Keratinocyte (primary cell): ENCODE data around the gene SERF2. TPM values are rescaled to one million over a fixed set of nuclear protein-coding genes. Genes with fewer than 3 reads are reported as not detected.
A peak's percentile ranks its signal among the peaks of the same experiment; 100 is the strongest.
"Not testable (repeated sequence)": the region's sequence is repeated elsewhere in the genome, so short reads cannot be mapped to it uniquely, and the experiment has no call there.

Experiments used
- DNase-seq: peaks from one replicate; pipeline ENCODE4 v3.0.0-alpha.2; 2011; ENCODE audit warnings: low read depth, missing footprints, low spot score
- FAIRE-seq: peaks from 2 replicates; lab custom pipeline; 2011; peaks lifted over from hg19 to GRCh38; lab: Jason Lieb, UNC
- H2AFZ ChIP-seq: 2 replicates; pipeline ENCODE4 v1.6.0; 2012; ENCODE audit warnings: low read length, control low read depth, inconsistent platforms; ENCODE audit not compliant: control insufficient read depth
- H3K27ac ChIP-seq: 2 replicates; pipeline ENCODE4 v1.5.1; 2011; ENCODE audit warnings: low read length; ENCODE audit not compliant: control insufficient read depth, insufficient read depth
- H3K27me3 ChIP-seq: 3 replicates; pipeline ENCODE4 v1.6.0; 2011; ENCODE audit warnings: low read length; ENCODE audit not compliant: control insufficient read depth, insufficient read depth; ENCODE audit errors: extremely low read depth
- H3K36me3 ChIP-seq, 2 experiments: 2 replicates in 1 of 2; 3 replicates in 1 of 2; pipeline ENCODE4 v1.5.1; 2011; ENCODE audit warnings: low read length in 2 of 2, mild to moderate bottlenecking in 1 of 2; ENCODE audit not compliant: control insufficient read depth in 2 of 2, insufficient read depth in 2 of 2; ENCODE audit errors: extremely low read depth in 1 of 2
- H3K4me1 ChIP-seq: 3 replicates; pipeline ENCODE4 v1.5.1; 2011; ENCODE audit warnings: low read length; ENCODE audit not compliant: control insufficient read depth, insufficient read depth; ENCODE audit errors: extremely low read depth
- H3K4me2 ChIP-seq: 3 replicates; pipeline ENCODE4 v1.6.0; 2011; ENCODE audit warnings: low read depth, low read length; ENCODE audit not compliant: control insufficient read depth, insufficient read depth; ENCODE audit errors: extremely low read depth
- H3K4me3 ChIP-seq, 3 experiments: fragments of 200-600 bp in 1 of 3; sonication (generic) in 1 of 3; 2 replicates in 2 of 3; 3 replicates in 1 of 3; pipeline ENCODE4 v1.5.1; 2011 to 2016; ENCODE audit warnings: low read length in 3 of 3, mild to moderate bottlenecking in 3 of 3, control low read depth in 2 of 3, inconsistent platforms in 1 of 3, low read depth in 1 of 3, mixed read lengths in 1 of 3, mixed run types in 1 of 3, moderate library complexity in 1 of 3; ENCODE audit not compliant: control insufficient read depth in 2 of 3, insufficient read depth in 2 of 3; ENCODE audit errors: extremely low read depth in 1 of 3
- H3K79me2 ChIP-seq: 2 replicates; pipeline ENCODE4 v1.6.0; 2012; ENCODE audit warnings: low read length; ENCODE audit not compliant: control insufficient read depth, insufficient read depth
- H3K9ac ChIP-seq: 3 replicates; pipeline ENCODE4 v1.6.0; 2011; ENCODE audit warnings: low read length; ENCODE audit not compliant: control insufficient read depth, insufficient read depth; ENCODE audit errors: extremely low read depth
- H3K9me1 ChIP-seq: 3 replicates; pipeline ENCODE4 v1.6.0; 2011; ENCODE audit warnings: low read length; ENCODE audit not compliant: control insufficient read depth, insufficient read depth; ENCODE audit errors: extremely low read depth
- H3K9me3 ChIP-seq: 2 replicates; pipeline ENCODE4 v1.5.1; 2012; ENCODE audit warnings: low read depth, low read length; ENCODE audit not compliant: control insufficient read depth
- H4K20me1 ChIP-seq: 3 replicates; pipeline ENCODE4 v1.6.0; 2011; ENCODE audit warnings: low read length; ENCODE audit not compliant: control insufficient read depth, insufficient read depth; ENCODE audit errors: extremely low read depth
- CTCF ChIP-seq, 3 experiments: IDR thresholded peaks in 1 of 3; conservative IDR thresholded peaks in 1 of 3; optimal IDR thresholded peaks in 1 of 3; 2 replicates in 2 of 3; 3 replicates in 1 of 3; pipeline versions ENCODE3 to v1.5.1; 2011; ENCODE audit warnings: low read length in 3 of 3, mild to moderate bottlenecking in 3 of 3, moderate library complexity in 2 of 3, control low read depth in 1 of 3, inconsistent platforms in 1 of 3; ENCODE audit not compliant: insufficient read depth in 2 of 3; ENCODE audit errors: extremely low read depth in 1 of 3
- EZH2 ChIP-seq: IDR thresholded peaks from one replicate; pipeline ENCODE4 v1.6.1; 2012; ENCODE audit warnings: inconsistent platforms, mild to moderate bottlenecking, low read length, moderate library complexity
- dilution Hi-C: fragments of 300-500 bp; cut with MboI; formaldehyde crosslinking; loops from one replicate; pipeline ENCODE4 v1.7.0; 2020; ENCODE audit warnings: low sequenced_read_pairs; ENCODE audit not compliant: extremely low pct_ligation_motif_present
- polyA plus RNA-seq, 5 experiments: library from polyadenylated mRNA; depleted of rRNA in 3 of 5; stranded (reverse) in 3 of 5; stranded (forward) in 1 of 5; unstranded in 1 of 5; fragments of >200 nt; gene quantifications; 1 replicate in 1 of 5; 2 replicates in 3 of 5; 3 replicates in 1 of 5; pipeline versions ENCODE4 v1.2.1 to v1.2.3, GENCODE V29; 2011 to 2012; ENCODE audit warnings: missing spikeins in 2 of 5, low read depth in 1 of 5, low replicate concordance in 1 of 5

The SERF2 gene
- polyA plus RNA-seq, 1 donor (not counting 4 experiments of a cell fraction or from before 2014, with no cell fraction given): 534 TPM

- FAIRE-seq: no peak
- H3K27me3 ChIP-seq: no peaks in the 10 kb centered on the region
- dilution Hi-C loops: no loop called here
- H3K36me3 ChIP-seq: no peaks in the 10 kb centered on the region
- no peaks in the 10 kb centered on the region for H4K20me1 ChIP-seq
- H3K4me1 ChIP-seq: peaks cover 15% of the 10 kb centered on the region
- H3K4me3 ChIP-seq: peak overlapping the region in 2 of 3 experiments; percentile 1 to 66
- H3K27ac ChIP-seq: no peak overlapping the region
- no peaks in the 10 kb centered on the region for H3K9me3 ChIP-seq
- DNase-seq: no peak
- H3K9ac ChIP-seq: no peak overlapping the region
- H3K4me2 ChIP-seq: peak overlapping the region; percentile 96
- TF ChIP-seq CTCF (optimal IDR thresholded peaks at IDR 0.05 in 1 of 3, IDR thresholded peaks at IDR 0.05 in 1 of 3, conservative IDR thresholded peaks at IDR 0.05 in 1 of 3; ENCODE audit: extremely low read depth in 1 of 3, insufficient read depth in 2 of 3, low read length in 3 of 3): no peak
- TF ChIP-seq EZH2: no peak
- H3K79me2 ChIP-seq: peaks cover 12% of the 10 kb centered on the region
- H3K9me1 ChIP-seq: no peaks in the 10 kb centered on the region
- peak overlapping the region; percentile 27 for H2AFZ ChIP-seq
Observed at GRCh38 chr15:43828061-43828657, 36.0 kb downstream of the SERF2 start.

DNA sequence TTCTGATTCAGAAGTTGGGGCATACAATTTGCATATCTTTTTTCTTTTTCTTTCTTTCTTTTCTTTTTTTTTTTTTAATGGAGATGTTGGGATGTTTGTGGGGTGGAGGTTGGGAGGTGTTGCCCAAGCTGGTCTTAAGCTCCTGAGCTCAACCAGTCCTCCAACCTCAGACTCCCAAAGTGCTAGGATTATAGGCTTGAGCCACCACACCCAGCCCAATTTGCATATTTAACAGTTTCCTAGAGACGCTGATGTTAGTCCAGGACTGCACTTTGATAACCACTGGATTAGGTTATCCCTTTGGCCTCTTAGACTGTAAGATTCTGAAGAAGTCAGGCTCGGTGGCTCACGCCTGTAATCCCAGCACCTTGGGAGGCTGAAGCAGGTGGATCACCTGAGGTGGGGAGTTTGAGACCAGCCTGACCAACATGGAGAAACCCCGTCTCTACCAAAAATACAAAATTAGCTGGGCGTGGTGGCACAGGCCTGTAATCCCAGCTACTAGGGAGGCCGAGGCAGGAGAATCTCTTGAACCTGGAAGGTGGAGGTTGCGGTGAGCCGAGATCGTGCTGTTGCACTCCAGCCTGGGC is 37.9 kb downstream of the SERF2 start:
- H4K20me1 ChIP-seq, DNase-seq, H3K4me1 ChIP-seq, H3K9me1 ChIP-seq, H3K79me2 ChIP-seq, H3K9ac ChIP-seq, H2AFZ ChIP-seq, H3K9me3 ChIP-seq, H3K27ac ChIP-seq, H3K4me2 ChIP-seq, H3K27me3 ChIP-seq, FAIRE-seq, H3K36me3 ChIP-seq, H3K4me3 ChIP-seq, dilution Hi-C loops: not testable (repeated sequence)

- DNase-seq, H3K36me3 ChIP-seq, dilution Hi-C loops, H3K27me3 ChIP-seq, H3K27ac ChIP-seq, H3K9ac ChIP-seq, H3K79me2 ChIP-seq, H3K9me1 ChIP-seq, H4K20me1 ChIP-seq, H3K4me3 ChIP-seq, H3K4me2 ChIP-seq, FAIRE-seq, H3K4me1 ChIP-seq, H2AFZ ChIP-seq, H3K9me3 ChIP-seq: not testable (repeated sequence)
Observed at GRCh38 chr15:43830691-43831275, 38.7 kb downstream of the SERF2 start.

DNA sequence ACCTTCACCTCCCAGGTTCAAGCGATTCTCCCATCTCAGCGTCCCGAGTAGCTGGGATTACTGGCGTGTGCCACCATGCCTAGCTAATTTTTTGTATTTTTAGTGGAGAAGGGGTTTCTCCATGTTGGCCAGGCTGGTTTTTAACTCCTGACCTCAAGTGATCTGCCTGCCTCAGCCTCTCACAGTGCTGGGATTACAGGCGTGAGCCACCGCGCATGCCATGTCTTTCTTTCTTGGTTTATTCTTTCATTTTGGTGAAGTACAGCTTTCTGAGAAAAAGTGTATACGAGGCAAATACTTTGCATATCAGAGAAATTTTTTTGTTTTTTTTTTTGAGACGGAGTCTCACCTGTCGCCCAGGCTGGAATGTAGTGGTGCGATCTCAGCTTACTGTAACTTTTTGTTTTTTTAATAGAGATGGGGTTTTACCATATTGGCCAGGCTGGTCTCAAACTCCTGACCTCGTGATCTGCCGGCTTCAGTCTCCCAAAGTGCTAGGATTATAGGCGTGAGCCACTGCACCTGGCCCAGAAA is 39.5 kb downstream of the SERF2 start:
- H3K9me1 ChIP-seq, dilution Hi-C loops, H3K36me3 ChIP-seq, H3K4me1 ChIP-seq, FAIRE-seq, H2AFZ ChIP-seq, H3K27me3 ChIP-seq, H3K4me2 ChIP-seq, H3K27ac ChIP-seq, H3K9me3 ChIP-seq, DNase-seq, H3K4me3 ChIP-seq, H3K9ac ChIP-seq, H3K79me2 ChIP-seq, H4K20me1 ChIP-seq: not testable (repeated sequence)
